SJCRH30 (cell line): ENCODE results near the gene RABGAP1L. TPM values are rescaled to one million over a fixed set of nuclear protein-coding genes. Genes with fewer than 3 reads are reported as not detected.
"Not testable (repeated sequence)": the region's sequence is repeated elsewhere in the genome, so short reads cannot be mapped to it uniquely, and the experiment has no call there.

Experiments used
- DNase-seq, 2 experiments: peaks; one replicate each; pipeline ENCODE4 v3.0.0-alpha.2; 2015 to 2020
- H3K27ac ChIP-seq: fragments of 250-450 bp; sonication (Bioruptor Pico); 2 replicates; pipeline ENCODE4 v1.5.1; 2020; ENCODE audit warnings: mild to moderate bottlenecking, moderate library complexity
- H3K27me3 ChIP-seq: fragments of 250-450 bp; sonication (Bioruptor Pico); 2 replicates; pipeline ENCODE4 v1.5.1; 2020; ENCODE audit warnings: mild to moderate bottlenecking, moderate library complexity
- H3K36me3 ChIP-seq: fragments of 250-450 bp; sonication (Bioruptor Pico); 2 replicates; pipeline ENCODE4 v1.5.1; 2020; ENCODE audit warnings: mild to moderate bottlenecking, moderate library complexity
- H3K4me1 ChIP-seq: fragments of 250-450 bp; sonication (Bioruptor Pico); 2 replicates; pipeline ENCODE4 v1.5.1; 2020; ENCODE audit warnings: mild to moderate bottlenecking, moderate library complexity
- H3K4me3 ChIP-seq: fragments of 250-450 bp; sonication (Bioruptor Pico); 2 replicates; pipeline ENCODE4 v1.5.1; 2020; ENCODE audit warnings: mild to moderate bottlenecking, moderate library complexity
- H3K9me3 ChIP-seq: fragments of 250-450 bp; sonication (Bioruptor Pico); replicated peaks from 2 replicates; pipeline ENCODE4 v1.5.1; 2020; ENCODE audit warnings: mild to moderate bottlenecking, moderate library complexity
- total RNA-seq: library from RNA; depleted of rRNA; stranded (reverse); fragments of >200 nt; shearing (Covaris generic); gene quantifications from 2 replicates; pipeline ENCODE4 v1.2.3, GENCODE V29; 2014

RABGAP1L gene
- total RNA-seq, 1 experiment from 2014 or later, result 22.6 TPM

DNA sequence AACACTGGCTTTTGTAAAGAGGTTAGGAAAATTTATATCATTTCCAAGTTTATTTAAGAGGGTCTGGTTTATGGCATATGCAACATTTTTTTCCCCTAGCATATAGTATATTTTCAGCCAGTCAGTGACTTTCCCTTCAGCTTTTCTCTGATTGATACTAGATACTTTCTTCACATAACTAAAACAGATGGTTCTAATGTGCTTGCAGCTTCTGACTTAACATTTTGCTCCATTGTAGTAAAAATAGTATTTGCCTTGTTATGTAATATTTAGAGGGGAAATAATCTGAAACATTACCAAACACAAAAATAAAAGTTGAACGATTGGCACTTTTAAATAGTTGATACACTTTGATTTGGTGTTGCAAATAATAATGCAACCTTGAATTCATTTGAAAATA is 480.1 kb downstream of the RABGAP1L start:
- Histone ChIP-seq H3K9me3 (no peaks in the 10 kb centered on the region), H3K27me3 (no peaks in the 10 kb centered on the region), H3K27ac (no peak overlapping the region), H3K4me1 (no peaks in the 10 kb centered on the region), H3K4me3 (no peak overlapping the region), H3K36me3 (no peaks in the 10 kb centered on the region)
- no peak for DNase-seq

DNA sequence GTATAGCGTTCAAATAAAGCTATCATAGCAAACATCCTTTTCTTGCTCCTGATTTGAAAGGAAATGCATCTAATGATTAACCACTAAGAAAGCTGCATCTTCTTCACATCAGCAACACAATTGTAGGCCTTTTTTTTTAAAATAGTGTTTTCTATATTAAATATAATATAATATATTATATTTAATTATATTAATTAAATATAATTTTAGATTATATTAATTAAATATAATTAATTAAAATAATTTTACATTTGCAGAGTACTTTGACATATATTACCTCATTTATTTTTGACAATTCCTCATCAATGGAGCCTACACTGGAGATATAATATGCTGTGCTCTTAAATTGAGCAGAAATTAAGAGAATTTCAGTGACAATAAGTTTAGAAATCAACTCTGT is 481.5 kb downstream of the RABGAP1L start:
- DNase-seq, result no peak
- H3K36me3 ChIP-seq, result no peaks in the 10 kb centered on the region

DNA sequence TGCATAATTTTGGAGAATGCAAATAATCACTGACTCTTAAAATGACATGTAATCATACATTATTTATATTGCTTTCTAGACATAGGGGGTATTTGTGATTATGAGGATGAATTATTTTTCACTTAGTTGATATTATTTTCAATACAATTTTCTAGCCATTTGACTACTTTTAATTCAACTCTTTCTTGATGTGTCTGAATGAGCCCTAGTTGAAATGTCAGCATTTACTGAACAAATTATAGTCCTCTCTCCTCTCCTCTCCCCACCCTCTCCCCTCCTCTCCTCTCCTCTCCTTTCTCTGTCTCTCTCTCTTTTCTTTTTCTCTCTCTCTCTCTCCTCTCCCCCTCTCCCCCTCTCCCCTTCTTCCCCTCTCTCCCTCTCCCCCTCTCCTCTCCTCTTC is 483.1 kb downstream of the RABGAP1L start:
- H3K27me3 ChIP-seq, result no peaks in the 10 kb centered on the region
- DNase-seq, result no peak
- no peak overlapping the region for H3K27ac ChIP-seq
- H3K9me3 ChIP-seq, result no peaks in the 10 kb centered on the region
- no peaks in the 10 kb centered on the region for H3K36me3 ChIP-seq
- no peak overlapping the region for H3K4me3 ChIP-seq
- H3K4me1 ChIP-seq, result no peaks in the 10 kb centered on the region

More for the DNA sequence above, 481.5 kb downstream of the RABGAP1L start:
- H3K27ac ChIP-seq, result no peak overlapping the region
- no peaks in the 10 kb centered on the region for H3K27me3 ChIP-seq
- H3K9me3 ChIP-seq, result no peaks in the 10 kb centered on the region
- H3K4me3 ChIP-seq, result no peak overlapping the region
- no peaks in the 10 kb centered on the region for H3K4me1 ChIP-seq

DNA sequence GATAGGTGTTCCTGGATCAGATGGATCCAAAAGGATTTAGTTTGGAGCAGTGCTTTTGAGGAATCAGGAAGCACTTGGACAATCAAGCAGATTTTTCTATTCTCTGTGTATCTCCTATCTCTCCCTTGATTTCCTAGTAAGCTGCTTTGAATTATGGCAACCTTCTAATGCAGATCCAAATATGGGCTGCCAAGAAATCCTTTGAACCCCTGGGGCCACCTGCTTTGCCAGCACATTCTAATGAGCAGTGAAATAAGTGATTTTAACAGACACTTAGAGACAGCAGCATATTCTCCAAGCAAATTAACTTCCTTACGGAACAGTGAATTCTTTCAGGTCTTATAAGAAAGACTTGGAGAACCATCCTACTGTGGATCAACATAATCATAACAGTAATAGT is 483.9 kb downstream of the RABGAP1L start:
- Histone ChIP-seq H3K27me3 (no peaks in the 10 kb centered on the region), H3K9me3 (no peaks in the 10 kb centered on the region), H3K36me3 (no peaks in the 10 kb centered on the region), H3K4me1 (no peaks in the 10 kb centered on the region), H3K27ac (no peak overlapping the region), H3K4me3 (no peak overlapping the region)
- no peak for DNase-seq

DNA sequence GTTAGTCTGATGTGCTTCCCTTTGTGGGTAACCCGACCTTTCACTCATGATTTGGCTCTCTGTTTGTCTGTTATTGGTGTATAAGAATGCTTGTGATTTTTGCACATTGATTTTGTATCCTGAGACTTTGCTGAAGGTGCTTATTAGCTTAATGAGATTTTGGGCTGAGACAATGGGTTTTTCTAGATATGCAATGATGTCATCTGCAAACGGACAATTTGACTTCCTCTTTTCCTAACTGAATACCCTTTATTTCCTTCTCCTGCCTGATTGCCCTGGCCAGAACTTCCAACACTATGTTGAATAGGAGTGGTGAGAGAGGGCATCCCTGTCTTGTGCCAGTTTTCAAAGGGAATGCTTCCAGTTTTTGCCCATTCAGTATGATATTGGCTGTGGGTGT is 490.3 kb downstream of the RABGAP1L start:
- H3K27me3 ChIP-seq, DNase-seq, H3K27ac ChIP-seq, H3K4me1 ChIP-seq, H3K9me3 ChIP-seq, H3K36me3 ChIP-seq, H3K4me3 ChIP-seq: not testable (repeated sequence)

DNA sequence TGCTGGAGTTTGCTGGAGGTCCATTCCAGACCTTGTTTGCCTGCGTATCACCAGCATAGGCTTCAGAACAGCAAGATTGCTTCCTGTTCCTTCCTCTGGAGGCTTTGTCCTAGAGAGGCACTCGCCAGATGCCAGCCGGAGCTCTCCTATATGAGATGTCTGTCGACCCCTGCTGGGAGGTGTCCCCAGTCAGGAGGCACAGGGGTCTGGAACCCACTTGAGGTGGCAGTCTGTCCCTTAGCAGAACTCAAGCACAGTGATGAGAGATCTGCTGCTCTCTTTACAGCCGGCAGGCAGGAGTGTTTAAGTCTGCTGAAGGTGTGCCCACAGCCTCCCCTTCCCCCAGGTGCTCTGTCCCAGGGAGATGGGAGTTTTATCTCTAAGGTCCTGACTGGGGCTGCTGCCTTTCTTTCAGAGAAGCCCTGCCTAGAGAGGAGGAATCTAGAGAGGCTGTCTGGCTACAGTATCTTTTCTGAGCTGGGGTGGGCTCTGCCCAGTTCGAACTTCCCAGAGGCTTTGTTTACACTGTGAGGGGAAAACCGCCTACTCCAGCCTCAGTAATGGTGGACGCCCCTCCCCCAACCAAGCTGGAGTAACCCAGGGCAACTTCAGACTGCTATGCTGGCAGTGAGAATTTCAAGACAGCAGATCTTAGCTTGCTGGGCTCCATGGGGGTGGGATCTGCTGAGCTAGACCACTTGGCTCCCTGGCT is 493.4 kb downstream of the RABGAP1L start:
- Histone ChIP-seq H3K4me1 (no peaks in the 10 kb centered on the region), H3K9me3 (no peaks in the 10 kb centered on the region), H3K36me3 (no peaks in the 10 kb centered on the region), H3K4me3 (no peak overlapping the region), H3K27ac (no peak overlapping the region), H3K27me3 (no peaks in the 10 kb centered on the region)
- no peak for DNase-seq

DNA sequence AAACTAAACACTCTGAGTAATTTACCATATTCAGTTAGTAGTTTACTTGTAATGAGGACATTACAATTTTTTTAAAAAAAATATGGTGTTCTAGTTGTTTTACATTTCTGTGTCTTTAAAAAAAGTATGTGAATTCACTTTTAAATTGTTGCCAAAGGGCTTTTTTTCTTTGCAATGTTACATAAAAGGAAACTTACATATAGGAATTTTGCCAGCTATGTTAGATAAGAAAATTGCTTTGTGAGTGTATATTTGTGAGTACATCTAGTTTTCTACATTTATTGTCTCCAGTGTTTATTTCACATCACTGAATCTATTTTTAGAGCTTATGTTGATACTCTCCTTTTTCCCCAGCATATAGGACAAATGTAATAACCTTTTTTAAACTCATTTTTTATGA is 495.2 kb downstream of the RABGAP1L start:
- Histone ChIP-seq H3K4me1 (no peaks in the 10 kb centered on the region), H3K27ac (no peak overlapping the region), H3K27me3 (no peaks in the 10 kb centered on the region), H3K9me3 (no peaks in the 10 kb centered on the region), H3K36me3 (no peaks in the 10 kb centered on the region), H3K4me3 (no peak overlapping the region)
- DNase-seq, result no peak

DNA sequence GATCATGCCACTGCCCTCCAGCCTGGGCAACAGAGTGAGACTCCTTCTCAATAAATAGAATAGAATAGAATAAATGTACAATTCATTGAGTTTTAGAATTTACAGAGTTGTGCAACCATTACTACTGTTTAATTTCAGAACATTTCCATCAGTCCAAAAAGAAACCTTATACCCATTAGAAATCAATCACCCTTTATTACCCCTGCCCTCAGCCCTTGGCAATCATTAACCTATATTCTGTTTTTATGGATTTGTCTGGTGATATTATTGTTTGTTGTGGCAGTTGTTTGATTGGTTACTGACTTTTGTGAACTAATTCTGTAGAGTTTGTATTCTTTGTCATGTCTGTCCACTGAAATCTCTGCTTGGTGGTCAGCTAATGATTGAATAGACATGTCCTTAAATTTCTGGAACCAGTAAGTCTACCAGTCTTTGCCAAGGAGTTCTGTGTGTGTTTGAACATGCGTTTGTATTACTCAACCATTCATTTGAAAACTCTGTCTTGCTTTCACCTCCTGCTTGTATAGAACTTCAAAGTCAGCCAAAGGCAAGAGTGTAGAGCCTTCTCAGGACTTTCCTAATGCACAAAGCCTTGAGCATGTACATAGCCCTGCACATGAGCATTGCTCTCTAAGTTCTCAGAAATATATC is 497.2 kb downstream of the RABGAP1L start:
- H3K27me3 ChIP-seq, result no peaks in the 10 kb centered on the region
- H3K4me3 ChIP-seq, result no peak overlapping the region
- H3K36me3 ChIP-seq, result no peaks in the 10 kb centered on the region

DNA sequence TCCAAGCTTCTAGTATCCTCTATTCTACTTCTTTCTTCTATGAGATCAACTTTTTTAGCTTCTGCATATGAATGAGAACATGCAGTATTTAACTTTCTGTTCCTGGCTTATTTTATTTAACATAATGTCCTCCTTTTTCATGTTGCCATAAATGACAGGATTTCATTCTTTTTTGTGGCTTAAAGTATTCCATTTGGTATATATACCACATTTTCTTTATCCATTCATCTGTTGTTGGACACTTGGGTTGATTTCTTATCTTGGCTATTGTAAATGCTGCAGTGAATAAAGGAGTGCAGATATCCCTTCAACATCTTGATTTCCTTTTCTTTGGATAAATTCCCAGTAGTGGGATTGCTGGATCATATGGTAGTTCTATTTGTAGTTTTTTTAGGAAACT is 498.1 kb downstream of the RABGAP1L start:
- no peak for DNase-seq
- Histone ChIP-seq H3K27me3 (no peaks in the 10 kb centered on the region), H3K9me3 (no peaks in the 10 kb centered on the region), H3K36me3 (no peaks in the 10 kb centered on the region), H3K27ac (no peak overlapping the region), H3K4me3 (no peak overlapping the region), H3K4me1 (no peaks in the 10 kb centered on the region)

More for the DNA sequence above, 497.2 kb downstream of the RABGAP1L start:
- DNase-seq, result no peak
- Histone ChIP-seq H3K4me1 (no peaks in the 10 kb centered on the region), H3K27ac (no peak overlapping the region), H3K9me3 (no peaks in the 10 kb centered on the region)

DNA sequence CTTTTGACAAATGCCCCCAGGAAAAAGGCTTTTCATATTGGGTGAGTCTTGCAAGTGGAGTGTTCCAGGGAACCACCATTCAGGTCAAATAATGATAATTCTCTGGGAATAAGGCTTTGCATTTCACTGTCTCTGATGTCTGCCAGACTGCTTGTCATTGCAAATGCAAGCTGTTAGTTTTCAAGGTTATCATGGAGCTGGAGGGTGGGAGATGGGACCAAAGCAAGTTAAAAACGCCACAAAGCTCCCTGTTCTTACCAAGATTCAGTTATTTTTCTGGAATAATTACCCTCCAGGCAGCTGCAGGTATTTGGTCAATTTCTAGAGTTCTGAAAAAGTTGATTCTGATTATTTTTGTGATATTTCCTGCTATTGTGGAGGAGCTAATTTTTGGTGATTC is 498.6 kb downstream of the RABGAP1L start:
- Histone ChIP-seq H3K4me1 (no peaks in the 10 kb centered on the region), H3K27ac (no peak overlapping the region), H3K36me3 (no peaks in the 10 kb centered on the region), H3K9me3 (no peaks in the 10 kb centered on the region), H3K4me3 (no peak overlapping the region), H3K27me3 (no peaks in the 10 kb centered on the region)
- no peak for DNase-seq

DNA sequence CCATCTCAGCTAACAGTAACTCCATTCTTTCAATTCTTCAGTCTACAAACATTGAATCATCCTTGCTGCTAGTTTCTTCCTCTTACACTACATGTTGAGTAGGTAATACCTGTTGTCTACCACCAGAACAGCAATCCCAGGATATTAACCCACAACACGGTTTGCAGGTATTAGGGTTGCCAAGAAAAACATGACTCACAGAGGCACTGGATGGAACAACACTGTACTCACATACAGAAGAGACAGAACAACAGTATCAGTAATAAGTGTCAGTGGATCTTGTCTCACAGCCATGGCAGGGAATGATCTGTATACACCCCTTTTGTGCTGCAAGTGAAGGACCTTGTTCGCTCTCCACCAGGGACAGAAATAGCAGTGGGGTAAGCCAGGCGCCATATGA is 500.5 kb downstream of the RABGAP1L start:
- H3K36me3 ChIP-seq, result no peaks in the 10 kb centered on the region
- H3K9me3 ChIP-seq, result no peaks in the 10 kb centered on the region
- H3K27ac ChIP-seq, result no peak overlapping the region
- no peaks in the 10 kb centered on the region for H3K27me3 ChIP-seq
- H3K4me3 ChIP-seq, result no peak overlapping the region
- no peak for DNase-seq
- no peaks in the 10 kb centered on the region for H3K4me1 ChIP-seq

DNA sequence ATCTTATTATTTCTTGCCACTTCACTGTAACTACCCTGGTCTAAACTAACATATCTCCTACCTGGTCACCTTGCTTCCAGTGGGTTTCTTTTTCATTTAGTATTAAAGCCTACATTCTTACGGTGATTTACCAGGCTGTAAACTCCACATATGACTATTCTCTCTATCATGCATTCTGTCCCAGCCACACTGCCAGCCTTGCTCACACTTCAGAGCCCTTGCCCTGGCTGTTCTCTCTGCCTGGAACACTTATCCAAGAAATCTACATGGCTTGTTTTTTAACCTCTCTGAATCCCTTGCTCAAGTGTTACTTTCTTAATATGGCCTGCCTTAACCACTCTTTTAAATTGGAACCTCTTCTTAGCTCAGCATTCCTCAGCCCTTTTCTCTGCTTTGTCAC is 501.2 kb downstream of the RABGAP1L start:
- no peaks in the 10 kb centered on the region for H3K9me3 ChIP-seq
- no peak for DNase-seq
- no peak overlapping the region for H3K27ac ChIP-seq
- H3K36me3 ChIP-seq, result no peaks in the 10 kb centered on the region
- H3K4me3 ChIP-seq, result no peak overlapping the region
- no peaks in the 10 kb centered on the region for H3K4me1 ChIP-seq
- no peaks in the 10 kb centered on the region for H3K27me3 ChIP-seq

DNA sequence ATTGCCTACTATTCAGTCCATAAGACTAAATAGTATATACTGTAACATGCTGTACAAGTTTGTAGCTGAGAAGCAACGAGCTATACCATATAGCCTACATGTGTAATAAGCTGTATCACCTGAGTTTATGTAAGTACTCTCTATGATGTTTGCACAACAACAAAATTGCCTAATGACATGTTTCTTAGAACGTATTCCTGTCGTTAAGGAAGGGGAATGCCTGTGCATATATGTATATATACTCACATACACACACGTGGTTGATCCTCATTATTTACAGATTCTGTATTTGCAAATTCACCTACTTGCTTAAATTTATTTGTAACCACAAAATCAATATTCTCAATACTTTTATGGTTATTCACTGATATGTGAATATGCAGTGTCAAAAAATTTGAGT is 504.0 kb downstream of the RABGAP1L start:
- DNase-seq, result no peak
- H3K27ac ChIP-seq, result no peak overlapping the region
- H3K27me3 ChIP-seq, result no peaks in the 10 kb centered on the region
- no peak overlapping the region for H3K4me3 ChIP-seq
- H3K36me3 ChIP-seq, result no peaks in the 10 kb centered on the region
- H3K9me3 ChIP-seq, result no peaks in the 10 kb centered on the region
- no peaks in the 10 kb centered on the region for H3K4me1 ChIP-seq

DNA sequence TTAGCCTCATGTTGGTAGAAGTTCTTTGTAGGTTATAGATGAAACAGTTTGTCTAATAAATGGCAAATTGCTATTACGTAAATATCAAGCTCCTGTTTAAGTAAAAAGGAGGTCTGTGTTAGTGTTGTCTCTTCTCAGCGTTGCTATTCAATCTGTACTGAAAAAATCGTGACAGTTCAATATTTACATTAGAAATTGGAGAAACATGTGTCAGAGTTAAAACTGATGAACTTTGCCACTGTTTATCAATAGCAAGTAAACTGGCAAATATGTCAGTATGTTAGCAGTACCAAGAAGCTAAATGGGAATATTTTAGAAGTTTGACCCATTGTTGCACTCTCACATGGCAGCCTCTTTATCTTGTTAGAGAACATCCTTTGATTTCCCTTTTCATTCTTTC is 506.9 kb downstream of the RABGAP1L start:
- H3K27me3 ChIP-seq, result no peaks in the 10 kb centered on the region
- no peaks in the 10 kb centered on the region for H3K9me3 ChIP-seq
- DNase-seq, result no peak
- no peaks in the 10 kb centered on the region for H3K36me3 ChIP-seq
- no peak overlapping the region for H3K4me3 ChIP-seq
- H3K27ac ChIP-seq, result no peak overlapping the region
- H3K4me1 ChIP-seq, result no peaks in the 10 kb centered on the region

DNA sequence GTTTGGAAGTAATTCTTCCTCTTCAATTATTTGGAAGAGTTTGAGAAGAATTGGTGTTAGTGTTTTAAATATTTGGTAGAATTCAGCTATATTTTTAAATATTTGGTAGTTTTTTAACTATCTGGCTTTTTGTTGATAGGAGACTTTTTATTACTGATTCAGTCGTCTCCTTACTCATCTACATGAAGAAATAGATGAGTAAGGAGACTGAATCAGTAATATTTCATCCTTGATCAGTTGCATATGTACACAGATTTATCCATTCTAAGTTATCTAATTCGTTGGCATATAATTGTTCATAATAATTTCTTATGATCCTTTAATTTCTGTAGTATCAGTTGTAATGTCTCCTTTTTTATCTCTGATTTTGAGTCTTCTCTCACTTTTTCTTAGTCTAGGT is 512.5 kb downstream of the RABGAP1L start:
- Histone ChIP-seq H3K4me3 (no peak overlapping the region), H3K36me3 (no peaks in the 10 kb centered on the region), H3K9me3 (no peaks in the 10 kb centered on the region), H3K27ac (no peak overlapping the region), H3K4me1 (no peaks in the 10 kb centered on the region), H3K27me3 (no peaks in the 10 kb centered on the region)
- DNase-seq, result no peak

DNA sequence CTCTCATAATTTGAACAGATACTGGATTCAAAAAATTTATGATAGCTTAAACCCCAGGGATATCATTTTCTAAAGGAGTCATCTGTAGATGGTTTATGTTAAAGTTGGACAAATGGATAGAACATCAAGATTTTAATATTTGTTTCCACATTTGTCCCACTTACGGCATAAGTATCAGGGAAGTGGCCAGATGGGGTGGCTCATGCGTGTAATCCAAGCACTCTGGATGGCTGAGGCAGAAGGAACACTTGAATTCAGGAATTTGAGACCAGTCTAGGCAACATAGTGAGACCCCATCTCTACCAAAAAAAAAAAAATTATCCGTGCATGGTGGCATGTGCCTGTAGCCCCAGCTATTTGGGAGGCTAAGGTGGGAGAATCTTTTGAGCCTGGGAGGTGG is 517.5 kb downstream of the RABGAP1L start:
- no peak for DNase-seq
- no peaks in the 10 kb centered on the region for H3K36me3 ChIP-seq
- H3K4me3 ChIP-seq, result no peak overlapping the region

More for the DNA sequence above, 517.5 kb downstream of the RABGAP1L start:
- Histone ChIP-seq H3K27ac (no peak overlapping the region), H3K4me1 (no peaks in the 10 kb centered on the region), H3K9me3 (no peaks in the 10 kb centered on the region), H3K27me3 (no peaks in the 10 kb centered on the region)
